Breast epithelium (tissue), 3 donors: Measurements from ENCODE around the gene MS4A5.

ENCODE experiments used
- CTCF ChIP-seq, 3 donors: fragments of 450-650 bp; IDR thresholded peaks; one replicate each; pipeline ENCODE4 v1.5.1; 2016 to 2017; ENCODE audit warnings: antibody characterized with exemption in 3 of 3, mild to moderate bottlenecking in 3 of 3, moderate library complexity in 3 of 3
- POLR2A ChIP-seq: fragments of 450-650 bp; IDR thresholded peaks from one replicate; pipeline ENCODE4 v1.6.1; 2016; ENCODE audit warnings: antibody characterized with exemption, mild to moderate bottlenecking, moderate library complexity
- POLR2AphosphoS5 ChIP-seq, 3 donors: sonication (generic); formaldehyde crosslinking; IDR thresholded peaks; one replicate each; pipeline ENCODE4 v1.6.1; 2017; ENCODE audit warnings: antibody characterized with exemption in 3 of 3

DNA sequence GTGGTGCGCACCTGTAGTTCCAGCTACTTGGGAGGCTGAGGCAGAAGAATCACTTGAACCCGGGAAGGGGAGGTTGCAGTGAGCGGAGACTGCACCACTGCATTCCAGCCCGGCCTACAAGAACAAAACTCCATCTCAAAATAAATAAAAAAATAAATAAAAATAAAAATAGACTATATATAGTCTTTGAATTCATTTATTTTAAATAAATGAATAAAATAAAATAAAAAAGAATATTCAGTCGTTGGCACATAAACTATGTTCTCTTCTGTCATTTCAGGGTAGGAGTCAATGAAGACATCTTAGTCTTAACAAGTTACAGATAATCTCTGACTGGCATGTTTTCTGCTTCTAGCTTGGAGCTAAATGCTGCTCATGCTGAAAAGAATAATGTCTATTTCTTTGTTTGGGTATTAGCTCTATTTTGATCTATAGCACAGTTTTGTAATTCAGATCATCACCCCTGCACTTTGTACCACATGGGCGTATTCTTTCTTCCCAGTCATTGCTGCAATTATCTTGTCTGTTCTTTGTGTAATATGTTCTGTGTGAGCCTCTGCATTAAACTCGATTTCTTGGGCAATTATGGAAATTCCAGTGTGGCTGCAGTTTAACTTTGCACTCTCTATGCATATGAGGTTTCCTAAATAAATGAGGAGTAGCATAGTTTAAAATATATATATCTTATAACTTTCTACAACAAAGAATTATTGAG is 34.5 kb upstream of the MS4A5 start:
- TF ChIP-seq POLR2A: no peak
- TF ChIP-seq CTCF (IDR thresholded peaks at IDR 0.05): no peak
- TF ChIP-seq POLR2AphosphoS5 (IDR thresholded peaks at IDR 0.05): no peak
